ENCODE measurements around the gene ZBED4.

Gene ZBED4

DNA sequence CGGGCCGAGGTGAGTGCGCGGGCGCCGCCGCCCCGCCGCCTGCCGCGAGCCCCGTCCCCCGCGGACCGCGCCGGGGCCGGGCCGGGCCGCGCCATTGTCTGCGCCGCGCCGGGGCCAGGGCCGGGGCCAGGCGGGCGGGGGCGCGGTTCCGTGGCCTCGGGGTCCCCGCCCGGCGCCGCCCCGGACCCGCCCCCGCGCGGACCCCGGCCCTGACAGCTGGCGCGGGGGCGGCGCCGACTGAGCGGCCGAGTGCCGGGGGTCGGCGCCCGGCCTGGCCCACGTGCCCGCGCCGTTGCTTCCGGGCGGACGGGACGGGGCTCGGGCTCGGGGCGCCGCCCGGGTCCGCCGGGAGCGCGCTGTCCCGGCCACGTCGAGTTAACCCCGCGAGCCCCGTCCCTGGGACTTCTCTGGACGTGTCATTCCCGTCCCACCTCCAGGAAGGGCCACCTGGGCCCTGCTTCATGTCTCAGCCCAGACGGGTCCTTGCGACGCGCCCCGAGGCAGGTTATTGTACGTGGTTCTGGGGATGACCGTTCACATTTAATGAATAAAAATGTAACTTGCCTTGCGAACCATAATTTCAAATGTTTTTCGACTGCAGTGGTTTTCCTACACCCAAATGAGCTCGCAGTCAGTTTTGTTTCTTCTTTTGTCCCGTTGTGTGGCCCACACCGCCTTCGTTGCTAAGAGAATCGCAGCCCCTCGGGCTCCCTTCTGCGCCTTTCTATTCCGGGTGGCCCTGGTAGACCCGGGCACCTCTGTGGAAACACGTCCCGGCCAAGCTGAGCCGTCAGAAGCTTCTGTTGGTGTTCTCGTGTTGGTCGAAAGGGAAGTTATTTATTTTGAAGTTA lies 562 bp downstream of the ZBED4 start:
- DNase-seq, result no peak

GRCh38 chr22:49855251-49855911 lies 1.7 kb downstream of the ZBED4 start:
- DNase-seq, result no peak

DNA sequence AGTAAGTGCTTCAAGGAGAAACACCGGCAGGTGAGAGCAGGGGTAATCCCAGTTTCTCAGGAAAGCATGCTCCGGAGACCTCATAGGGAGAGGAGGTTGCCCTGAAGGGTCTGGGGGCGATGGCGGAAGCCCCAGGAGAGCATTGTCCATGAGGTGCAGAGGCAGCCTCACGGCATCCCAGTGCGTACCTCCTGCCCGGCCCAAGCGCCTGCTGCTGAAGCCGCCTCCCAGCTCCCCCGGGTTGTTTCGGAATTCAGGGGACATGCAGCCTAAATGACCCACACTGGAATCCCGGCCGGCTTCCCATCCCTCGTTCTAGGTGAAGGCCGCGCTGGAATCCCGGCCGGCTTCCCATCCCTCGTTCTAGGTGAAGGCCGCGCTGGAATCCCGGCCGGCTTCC lies 2.7 kb downstream of the ZBED4 start:
- DNase-seq, result no peak

GRCh38 chr22:49856766-49857618 lies 3.3 kb downstream of the ZBED4 start:
- DNase-seq, result no peak

DNA sequence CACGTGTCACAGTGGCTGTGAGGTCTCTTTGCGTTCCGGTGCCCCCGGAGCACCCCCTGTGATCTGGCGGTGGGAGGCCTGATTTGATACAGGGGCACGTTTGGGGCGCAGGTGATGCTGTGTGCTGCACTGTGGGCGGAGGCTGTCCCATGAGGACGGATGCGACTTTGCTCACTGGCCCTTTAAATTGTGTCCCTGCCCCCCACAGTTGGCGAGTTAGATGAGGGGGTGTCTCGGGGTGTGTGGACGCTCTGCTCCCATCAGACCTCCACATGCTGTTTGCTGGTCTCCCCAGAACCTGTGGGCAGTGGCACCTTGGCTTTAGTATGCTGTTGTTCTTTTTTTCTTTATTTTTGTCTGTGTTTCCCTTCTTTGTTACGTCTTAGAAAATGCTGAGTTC lies 5.2 kb downstream of the ZBED4 start:
- no peak for DNase-seq

GRCh38 chr22:49861642-49862495 lies 8.2 kb downstream of the ZBED4 start:
- no peak for DNase-seq

- DNase-seq, result no peak
Observed at GRCh38 chr22:49862496-49862776, 8.8 kb downstream of the ZBED4 start.

- no peak for DNase-seq
Observed at GRCh38 chr22:49863931-49864330, 10.3 kb downstream of the ZBED4 start.

DNA sequence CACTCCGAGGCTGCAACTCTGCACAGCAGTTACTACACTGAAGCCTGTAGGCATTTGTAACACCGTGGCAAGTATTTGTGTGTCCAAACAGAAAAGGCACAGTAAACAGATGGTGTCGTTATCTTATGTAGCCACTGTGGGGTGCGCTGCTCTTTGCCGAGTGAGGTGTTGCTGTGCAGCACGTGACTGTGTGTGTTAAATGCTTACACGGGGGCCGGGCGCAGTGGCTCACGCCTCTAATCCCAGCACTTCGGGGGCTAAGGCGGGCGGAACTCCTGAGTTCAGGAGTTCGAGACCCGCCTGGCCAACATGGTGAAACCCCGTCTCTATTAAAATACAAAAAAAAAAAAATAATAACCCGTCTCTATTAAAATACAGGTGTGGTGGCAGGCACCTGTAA lies 11.5 kb downstream of the ZBED4 start:
- DNase-seq, result no peak

DNA sequence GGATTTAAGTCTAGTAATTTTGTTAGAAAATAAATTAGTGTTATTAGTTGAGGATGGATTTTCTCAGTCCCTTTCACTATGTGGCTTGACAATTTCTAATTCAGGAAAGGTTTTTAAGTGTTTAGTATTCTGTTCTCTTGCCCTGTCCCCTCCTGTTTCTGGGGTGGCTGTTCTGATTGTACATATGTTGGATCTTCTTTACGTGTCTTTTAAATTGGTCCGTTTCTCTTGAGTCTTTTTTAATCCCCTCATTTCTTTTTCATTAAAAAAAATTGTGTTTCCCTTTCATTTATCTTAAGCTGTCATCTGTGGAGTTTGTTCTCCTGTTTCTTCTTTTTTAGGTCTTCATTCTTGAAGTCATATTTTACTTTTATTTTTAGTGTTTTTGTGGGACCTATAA lies 12.5 kb downstream of the ZBED4 start:
- DNase-seq, result no peak

DNA sequence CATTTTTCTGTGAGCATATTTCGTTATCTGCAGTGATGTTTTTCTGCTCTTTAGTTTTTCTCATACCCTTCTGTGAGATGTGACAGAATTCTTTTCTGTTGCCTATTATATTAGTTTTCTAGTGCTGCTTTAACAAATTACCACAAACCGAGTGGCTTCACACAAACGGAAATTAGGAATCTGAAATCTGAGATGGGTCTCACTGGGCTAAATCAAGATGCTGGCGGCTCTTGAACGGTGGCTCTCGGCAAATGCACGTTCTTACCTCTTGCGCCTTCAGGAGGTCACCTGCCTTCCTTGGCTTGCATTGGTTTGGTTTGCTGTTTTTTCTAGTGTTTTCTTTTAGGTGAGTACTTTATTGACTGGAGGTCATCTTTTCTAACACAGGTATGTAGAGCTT lies 13.0 kb downstream of the ZBED4 start:
- no peak for DNase-seq

GRCh38 chr22:49867303-49868265 lies 13.9 kb downstream of the ZBED4 start:
- no peak for DNase-seq

- DNase-seq, result no peak
Observed at GRCh38 chr22:49869086-49869830, 15.6 kb downstream of the ZBED4 start.

GRCh38 chr22:49869845-49870712 lies 16.4 kb downstream of the ZBED4 start:
- DNase-seq, result no peak

DNA sequence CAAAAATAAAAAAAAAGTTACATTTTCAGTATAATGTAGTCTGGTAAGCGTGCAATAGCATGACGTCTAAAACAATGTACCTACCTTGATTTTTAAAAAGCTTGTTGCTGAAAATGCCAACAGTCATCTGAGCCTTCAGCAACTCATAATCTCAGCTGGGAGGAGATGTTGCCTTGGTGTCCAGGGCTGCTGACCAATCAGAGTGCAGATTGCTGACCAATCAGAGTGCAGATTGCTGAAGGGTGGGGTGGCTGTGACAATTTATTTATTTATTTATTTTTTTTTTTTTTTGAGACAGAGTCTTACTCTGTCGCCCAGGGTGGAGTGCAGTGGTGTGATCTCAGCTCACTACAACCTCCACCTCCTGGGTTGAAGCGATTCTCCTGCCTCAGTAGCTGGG lies 17.8 kb downstream of the ZBED4 start:
- no peak for DNase-seq

- DNase-seq, result no peak
Observed at GRCh38 chr22:49872347-49872746, 18.7 kb downstream of the ZBED4 start.

DNA sequence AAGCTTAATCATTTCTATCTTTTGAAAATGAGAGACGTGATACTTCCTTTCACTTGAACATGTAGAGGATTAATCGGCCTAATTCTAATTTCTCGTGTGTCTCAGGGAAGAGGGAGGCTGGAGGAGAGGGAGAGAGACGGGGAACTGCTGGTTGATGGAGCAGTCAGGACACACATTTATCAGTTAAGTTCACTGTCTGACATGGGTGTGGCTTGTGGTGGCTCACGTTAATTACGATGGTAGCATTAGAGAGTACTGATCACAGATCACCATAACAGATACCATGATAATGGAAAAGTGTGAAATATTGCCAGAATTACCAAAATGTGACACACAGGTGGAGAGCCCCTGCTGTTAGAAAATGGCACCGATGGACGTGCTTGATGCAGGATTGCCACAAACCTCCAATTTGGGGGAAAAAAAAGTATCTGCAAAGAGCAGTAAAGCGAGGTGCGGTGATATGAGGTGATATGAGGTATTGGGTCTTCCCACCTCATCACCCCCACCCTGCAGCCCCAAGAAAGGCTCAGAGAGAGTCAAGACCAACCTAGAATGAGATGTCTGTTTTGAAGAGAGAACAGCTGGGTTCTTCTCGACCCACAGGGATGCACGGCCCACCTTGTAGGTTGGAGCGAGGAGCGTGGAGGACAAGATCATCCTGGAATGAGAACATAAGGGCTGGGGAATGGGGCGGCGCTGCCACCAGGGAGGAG lies 19.7 kb downstream of the ZBED4 start:
- DNase-seq, result no peak

- no peak for DNase-seq
Observed at GRCh38 chr22:49877642-49878041, 24.0 kb downstream of the ZBED4 start.

DNA sequence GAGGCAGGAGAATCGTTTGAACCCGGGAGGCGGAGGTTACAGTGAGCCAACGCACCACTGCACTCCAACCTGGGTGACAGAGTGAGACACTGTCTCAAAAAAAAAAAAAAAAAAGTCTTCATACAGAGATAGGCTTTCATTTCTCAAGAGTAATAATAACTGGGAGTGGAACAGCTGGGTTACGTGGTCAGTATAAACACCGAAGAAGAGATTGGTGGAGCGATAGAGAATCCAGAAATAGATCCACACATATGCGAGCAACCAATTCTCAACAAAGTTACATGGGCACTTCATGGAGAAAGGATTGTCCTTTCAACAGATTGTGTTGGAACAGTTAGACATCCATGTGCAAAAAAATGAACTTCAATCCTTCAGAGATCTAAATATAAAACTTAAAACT lies 24.6 kb downstream of the ZBED4 start:
- no peak for DNase-seq
